ENCODE measurements around the gene RHOBTB1.

RHOBTB1 gene

DNA sequence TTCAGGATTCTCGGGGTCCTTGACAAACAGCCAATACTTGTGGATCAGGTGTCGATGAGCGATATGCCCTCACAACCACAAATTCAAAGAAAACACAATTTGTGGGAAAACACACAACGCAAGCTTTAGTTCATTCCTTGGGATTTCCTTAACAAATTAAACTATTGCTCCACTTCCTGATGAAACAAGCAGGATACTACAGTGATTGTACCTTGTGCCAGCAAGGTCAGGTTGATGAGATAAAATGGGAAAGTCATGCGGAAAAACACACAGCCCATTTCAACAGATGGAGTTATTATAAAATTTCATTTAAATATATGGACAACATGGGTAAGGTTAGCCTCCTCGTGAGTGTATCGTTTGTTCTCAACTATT is 8.8 kb upstream of the RHOBTB1 start:
- Histone ChIP-seq H3K36me3 (replicated peaks; ENCODE audit: low read depth, low read length) (no peaks in the 10 kb centered on the region), H3K27me3 (ENCODE audit: low read depth, low read length) (no peaks in the 10 kb centered on the region), H2AFZ (ENCODE audit: low read depth, low read length) (no peak overlapping the region), H3K9me3 (ENCODE audit: insufficient read depth, low read length) (no peaks in the 10 kb centered on the region), H3K4me3 (ENCODE audit: low read length) (no peak overlapping the region), H4K20me1 (ENCODE audit: insufficient read depth, low read length) (no peaks in the 10 kb centered on the region), H3K9ac (ENCODE audit: low read length) (no peak overlapping the region), H3K27ac (ENCODE audit: low read length) (no peak overlapping the region), H3K4me1 (ENCODE audit: low read length) (no peaks in the 10 kb centered on the region), H3K4me2 (ENCODE audit: low read length) (no peak overlapping the region), H3K79me2 (ENCODE audit: low read length) (no peaks in the 10 kb centered on the region)
- TF ChIP-seq, protein P1, sequence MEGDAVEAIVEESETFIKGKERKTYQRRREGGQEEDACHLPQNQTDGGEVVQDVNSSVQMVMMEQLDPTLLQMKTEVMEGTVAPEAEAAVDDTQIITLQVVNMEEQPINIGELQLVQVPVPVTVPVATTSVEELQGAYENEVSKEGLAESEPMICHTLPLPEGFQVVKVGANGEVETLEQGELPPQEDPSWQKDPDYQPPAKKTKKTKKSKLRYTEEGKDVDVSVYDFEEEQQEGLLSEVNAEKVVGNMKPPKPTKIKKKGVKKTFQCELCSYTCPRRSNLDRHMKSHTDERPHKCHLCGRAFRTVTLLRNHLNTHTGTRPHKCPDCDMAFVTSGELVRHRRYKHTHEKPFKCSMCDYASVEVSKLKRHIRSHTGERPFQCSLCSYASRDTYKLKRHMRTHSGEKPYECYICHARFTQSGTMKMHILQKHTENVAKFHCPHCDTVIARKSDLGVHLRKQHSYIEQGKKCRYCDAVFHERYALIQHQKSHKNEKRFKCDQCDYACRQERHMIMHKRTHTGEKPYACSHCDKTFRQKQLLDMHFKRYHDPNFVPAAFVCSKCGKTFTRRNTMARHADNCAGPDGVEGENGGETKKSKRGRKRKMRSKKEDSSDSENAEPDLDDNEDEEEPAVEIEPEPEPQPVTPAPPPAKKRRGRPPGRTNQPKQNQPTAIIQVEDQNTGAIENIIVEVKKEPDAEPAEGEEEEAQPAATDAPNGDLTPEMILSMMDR (IDR thresholded peaks at IDR 0.05; ENCODE audit: low read depth, low read length): no peak
- TF ChIP-seq EZH2phosphoT487 (IDR thresholded peaks at IDR 0.05; ENCODE audit: low read depth): no peak

DNA sequence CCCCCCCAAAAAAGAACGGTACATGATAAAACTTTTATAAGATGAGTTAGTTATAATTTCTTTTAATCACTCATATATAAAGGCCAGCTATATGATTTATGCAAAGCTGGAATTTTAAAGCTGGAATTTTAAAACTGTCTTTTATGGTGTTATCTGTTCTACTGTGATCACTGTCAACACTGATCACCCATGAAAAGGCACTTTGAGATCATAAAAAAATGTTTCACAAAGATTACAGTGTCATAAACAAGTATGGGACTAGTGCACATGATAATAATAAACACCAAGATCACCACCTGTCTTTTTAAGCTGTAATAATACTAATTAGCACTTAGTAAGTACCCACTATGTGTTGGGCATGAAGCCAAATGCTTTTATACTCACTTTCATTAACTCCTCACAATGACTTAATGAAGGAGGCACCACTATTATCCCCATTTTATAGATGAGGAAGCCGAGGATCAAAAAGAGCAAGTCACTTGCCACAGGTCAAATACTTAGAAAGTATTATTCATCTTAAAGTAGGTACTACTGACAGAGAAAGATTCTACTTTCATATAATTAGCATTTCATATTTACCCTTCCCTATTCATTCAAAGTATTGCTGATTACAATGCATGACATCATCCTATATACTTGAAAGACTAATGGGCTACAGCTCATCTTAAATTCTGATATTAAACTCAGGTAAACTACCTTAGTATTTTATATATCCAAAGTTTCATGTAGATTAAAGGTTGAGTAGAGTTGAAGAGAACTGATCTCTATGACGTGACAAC is 8.3 kb upstream of the RHOBTB1 start:
- TF ChIP-seq, protein P1 (IDR thresholded peaks at IDR 0.05; ENCODE audit: low read depth, low read length): no peak
- no peak for TF ChIP-seq EZH2phosphoT487 (IDR thresholded peaks at IDR 0.05; ENCODE audit: low read depth)
- H3K4me1 ChIP-seq (ENCODE audit: low read length): no peaks in the 10 kb centered on the region
- no peaks in the 10 kb centered on the region for H4K20me1 ChIP-seq (ENCODE audit: insufficient read depth, low read length)
- H3K4me2 ChIP-seq (ENCODE audit: low read length): no peak overlapping the region
- no peaks in the 10 kb centered on the region for H3K27me3 ChIP-seq (ENCODE audit: low read depth, low read length)
- H3K9me3 ChIP-seq (ENCODE audit: insufficient read depth, low read length): no peaks in the 10 kb centered on the region
- H2AFZ ChIP-seq (ENCODE audit: low read depth, low read length): no peak overlapping the region
- no peaks in the 10 kb centered on the region for H3K79me2 ChIP-seq (ENCODE audit: low read length)
- no peaks in the 10 kb centered on the region for H3K36me3 ChIP-seq (replicated peaks; ENCODE audit: low read depth, low read length)
- no peak overlapping the region for H3K9ac ChIP-seq (ENCODE audit: low read length)
- no peak overlapping the region for H3K4me3 ChIP-seq (ENCODE audit: low read length)
- H3K27ac ChIP-seq (ENCODE audit: low read length): no peak overlapping the region

DNA sequence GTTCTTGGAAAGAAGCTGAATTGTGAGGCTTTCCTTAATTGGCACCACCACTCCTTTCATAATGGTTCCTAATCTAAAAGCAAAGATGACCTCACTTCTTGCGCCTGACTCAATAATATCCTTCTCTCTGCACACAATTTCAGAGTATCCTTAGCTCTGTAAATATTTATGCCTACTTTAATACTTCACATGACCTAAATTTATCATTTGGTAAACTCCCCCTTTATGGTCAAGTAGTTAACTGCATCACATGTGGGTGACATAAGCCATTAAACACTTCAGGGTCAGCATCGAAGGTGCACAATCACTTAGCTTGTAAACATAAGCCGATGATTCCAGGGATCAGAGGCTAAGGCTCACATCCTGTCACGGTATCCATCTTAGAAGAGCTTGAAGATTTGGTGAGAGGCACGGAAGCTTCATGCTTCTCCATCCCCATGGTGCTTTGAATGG is 7.3 kb upstream of the RHOBTB1 start:
- no peak for TF ChIP-seq EZH2phosphoT487 (IDR thresholded peaks at IDR 0.05; ENCODE audit: low read depth)
- TF ChIP-seq, protein P1 (IDR thresholded peaks at IDR 0.05; ENCODE audit: low read depth, low read length): no peak
- Histone ChIP-seq H3K4me2 (ENCODE audit: low read length) (no peak overlapping the region), H3K4me1 (ENCODE audit: low read length) (no peaks in the 10 kb centered on the region), H3K36me3 (replicated peaks; ENCODE audit: low read depth, low read length) (no peaks in the 10 kb centered on the region), H3K27ac (ENCODE audit: low read length) (no peak overlapping the region), H3K9ac (ENCODE audit: low read length) (no peak overlapping the region), H4K20me1 (ENCODE audit: insufficient read depth, low read length) (no peaks in the 10 kb centered on the region), H3K27me3 (ENCODE audit: low read depth, low read length) (no peaks in the 10 kb centered on the region), H2AFZ (ENCODE audit: low read depth, low read length) (no peak overlapping the region), H3K9me3 (ENCODE audit: insufficient read depth, low read length) (no peaks in the 10 kb centered on the region), H3K4me3 (ENCODE audit: low read length) (no peak overlapping the region), H3K79me2 (ENCODE audit: low read length) (no peaks in the 10 kb centered on the region)

DNA sequence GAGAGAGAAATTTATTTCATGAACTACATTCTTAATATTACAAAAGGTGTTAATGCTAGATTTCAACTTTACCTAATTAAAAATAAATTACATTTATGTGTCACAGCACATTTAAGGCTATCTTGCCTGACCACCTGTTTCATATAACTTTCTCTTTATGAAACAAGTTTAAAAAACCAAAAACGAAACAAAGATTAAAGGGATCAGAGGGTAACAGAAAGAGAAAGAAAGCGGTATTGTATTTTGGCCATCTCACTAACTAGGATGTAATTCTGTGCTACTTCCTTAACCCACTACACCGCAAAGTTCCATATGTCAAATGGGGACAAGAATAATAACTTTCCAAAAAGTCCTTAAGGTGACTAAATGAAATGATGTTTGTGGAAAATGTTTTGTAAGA is 6.3 kb upstream of the RHOBTB1 start:
- Histone ChIP-seq H3K4me2 (ENCODE audit: low read length) (no peak overlapping the region), H4K20me1 (ENCODE audit: insufficient read depth, low read length) (no peaks in the 10 kb centered on the region)

More for the DNA sequence above, 6.3 kb upstream of the RHOBTB1 start:
- Histone ChIP-seq H3K27me3 (ENCODE audit: low read depth, low read length) (no peaks in the 10 kb centered on the region), H2AFZ (ENCODE audit: low read depth, low read length) (no peak overlapping the region), H3K36me3 (replicated peaks; ENCODE audit: low read depth, low read length) (no peaks in the 10 kb centered on the region), H3K4me3 (ENCODE audit: low read length) (no peak overlapping the region), H3K9me3 (ENCODE audit: insufficient read depth, low read length) (no peaks in the 10 kb centered on the region), H3K4me1 (ENCODE audit: low read length) (no peaks in the 10 kb centered on the region), H3K27ac (ENCODE audit: low read length) (no peak overlapping the region), H3K79me2 (ENCODE audit: low read length) (no peaks in the 10 kb centered on the region), H3K9ac (ENCODE audit: low read length) (no peak overlapping the region)
- no peak for TF ChIP-seq EZH2phosphoT487 (IDR thresholded peaks at IDR 0.05; ENCODE audit: low read depth)
- TF ChIP-seq, protein P1 (IDR thresholded peaks at IDR 0.05; ENCODE audit: low read depth, low read length): no peak
